GM23248 (cell line): ENCODE measurements around the gene RAB19. TPM values are rescaled to one million over a fixed set of nuclear protein-coding genes. Genes with fewer than 3 reads are reported as not detected.

ENCODE experiments used
- DNase-seq: peaks from one replicate; pipeline ENCODE4 v3.0.0-alpha.2; 2015
- H2AFZ ChIP-seq: fragments of 200-600 bp; sonication (generic); 2 replicates; pipeline ENCODE4 v1.6.1; 2016; ENCODE audit warnings: antibody characterized with exemption
- H3F3A ChIP-seq: fragments of 200-600 bp; sonication (generic); 2 replicates; pipeline ENCODE4 v1.6.1; 2016; ENCODE audit warnings: mild to moderate bottlenecking, antibody characterized with exemption, mixed run types; ENCODE audit not compliant: insufficient read depth
- H3K27ac ChIP-seq: fragments of 200-600 bp; sonication (generic); 2 replicates; pipeline ENCODE4 v1.5.1; 2016; ENCODE audit warnings: mild to moderate bottlenecking
- H3K27me3 ChIP-seq: fragments of 200-600 bp; sonication (generic); replicated peaks from 2 replicates; pipeline ENCODE4 v1.6.1; 2016; ENCODE audit warnings: mild to moderate bottlenecking; ENCODE audit not compliant: insufficient read depth
- H3K36me3 ChIP-seq: fragments of 200-600 bp; sonication (generic); 2 replicates; pipeline ENCODE4 v1.6.1; 2016; ENCODE audit warnings: low read depth, mild to moderate bottlenecking
- H3K4me1 ChIP-seq: fragments of 200-600 bp; sonication (generic); 2 replicates; pipeline ENCODE4 v1.6.1; 2016; ENCODE audit warnings: mild to moderate bottlenecking; ENCODE audit not compliant: insufficient read depth
- H3K4me2 ChIP-seq: fragments of 200-600 bp; sonication (generic); one replicate; pipeline ENCODE4 v1.6.1; 2016; ENCODE audit warnings: mild to moderate bottlenecking; ENCODE audit not compliant: unreplicated experiment
- H3K4me3 ChIP-seq: fragments of 200-600 bp; sonication (generic); 2 replicates; pipeline ENCODE4 v1.5.1; 2016; ENCODE audit warnings: mild to moderate bottlenecking
- H3K79me2 ChIP-seq: fragments of 200-600 bp; sonication (generic); 2 replicates; pipeline ENCODE4 v1.6.1; 2016; ENCODE audit warnings: mild to moderate bottlenecking; ENCODE audit not compliant: insufficient read depth
- H3K9ac ChIP-seq: fragments of 200-600 bp; sonication (generic); 2 replicates; pipeline ENCODE4 v1.6.1; 2016; ENCODE audit warnings: mild to moderate bottlenecking
- H3K9me2 ChIP-seq: fragments of 200-600 bp; sonication (generic); 2 replicates; pipeline ENCODE4 v1.6.1; 2016; ENCODE audit warnings: mixed run types, mild to moderate bottlenecking, moderate library complexity; ENCODE audit not compliant: insufficient read depth
- H3K9me3 ChIP-seq: fragments of 200-600 bp; sonication (generic); one replicate; pipeline ENCODE4 v1.6.1; 2017; ENCODE audit warnings: low read depth
- H4K20me1 ChIP-seq: fragments of 200-600 bp; sonication (generic); 2 replicates; pipeline ENCODE4 v1.6.0; 2016; ENCODE audit not compliant: insufficient read depth
- EZH2 ChIP-seq: fragments of 200-600 bp; sonication (generic); IDR thresholded peaks from 2 replicates; pipeline ENCODE4 v1.6.1; 2018; ENCODE audit warnings: antibody characterized with exemption, mild to moderate bottlenecking; ENCODE audit not compliant: insufficient read depth, poor library complexity, severe bottlenecking
- EZH2phosphoT487 ChIP-seq: fragments of 200-600 bp; sonication (generic); IDR thresholded peaks from 2 replicates; pipeline ENCODE4 v1.6.1; 2018; ENCODE audit warnings: antibody characterized with exemption, moderate library complexity, mild to moderate bottlenecking, low read depth; ENCODE audit not compliant: insufficient read depth
- WGBS, 2 experiments: methylation state at CpG; one replicate each; pipeline ENCODE4 v1.1.6; 2015 to 2017; ENCODE audit warnings: low lambda C conversion rate in 2 of 2, low coverage in 1 of 2; ENCODE audit errors: missing lambda C conversion rate in 2 of 2; 5-methylcytosine and 5-hydroxymethylcytosine counted together
- in situ Hi-C: fragments of 300-500 bp; cut with MboI; formaldehyde crosslinking; loops from 2 replicates; pipeline ENCODE4 v1.15.0; 2020
- polyA plus RNA-seq: library from polyadenylated mRNA; unstranded; fragments of >200 nt; fragmentation: Nextera tagmentation; extraction: Ambion mirVana; gene quantifications from 2 replicates; pipeline ENCODE4 v1.2.1, GENCODE V29; 2016
- total RNA-seq: library from RNA; depleted of rRNA; stranded (reverse); fragments of >200 nt; shearing (Covaris generic); gene quantifications from 2 replicates; pipeline ENCODE4 v1.2.3, GENCODE V29; 2014

The RAB19 gene
- total and polyA plus RNA-seq, 2 experiments from 2014 or later: not detected

GRCh38 chr7:140455743-140456142 is 51.9 kb downstream of the RAB19 start:
- H3K4me1 ChIP-seq: no peaks in the 10 kb centered on the region
- DNase-seq: no peak
- H3K36me3 ChIP-seq: peaks cover 28% of the 10 kb centered on the region
- TF ChIP-seq EZH2 (no peak), EZH2phosphoT487 (no peak)
- H3K9ac ChIP-seq: no peak overlapping the region
- no peaks in the 10 kb centered on the region for H3K9me2 ChIP-seq
- no peak overlapping the region for H3K27ac ChIP-seq
- H3F3A ChIP-seq: no peaks in the 10 kb centered on the region
- H2AFZ ChIP-seq: no peak overlapping the region
- in situ Hi-C loops: no loop called here
- no peaks in the 10 kb centered on the region for H3K9me3 ChIP-seq
- H3K4me3 ChIP-seq: no peak overlapping the region
- no peak overlapping the region for H3K4me2 ChIP-seq
- WGBS, 2 experiments: 39 to 43% methylated on average over 4 of the region's 4 CpGs
- no peaks in the 10 kb centered on the region for H3K27me3 ChIP-seq
- no peaks in the 10 kb centered on the region for H4K20me1 ChIP-seq
- peaks cover 35% of the 10 kb centered on the region for H3K79me2 ChIP-seq

- H3K4me3 ChIP-seq: no peak overlapping the region
- in situ Hi-C loops: no loop called here
- H3K4me2 ChIP-seq: no peak overlapping the region
- no peaks in the 10 kb centered on the region for H3K4me1 ChIP-seq
- no peaks in the 10 kb centered on the region for H3K9me2 ChIP-seq
- no peak overlapping the region for H3K27ac ChIP-seq
- no peaks in the 10 kb centered on the region for H4K20me1 ChIP-seq
- no peaks in the 10 kb centered on the region for H3K27me3 ChIP-seq
- no peak overlapping the region for H3K9ac ChIP-seq
- peaks cover 28% of the 10 kb centered on the region for H3K36me3 ChIP-seq
- peaks cover 43% of the 10 kb centered on the region for H3K79me2 ChIP-seq
- H2AFZ ChIP-seq: no peak overlapping the region
- H3F3A ChIP-seq: no peaks in the 10 kb centered on the region
- DNase-seq: no peak
- TF ChIP-seq EZH2phosphoT487: no peak
- no peak for TF ChIP-seq EZH2
- H3K9me3 ChIP-seq: no peaks in the 10 kb centered on the region
- 94 to 96% methylated on average over 9 of the region's 9 CpGs for whole genome bisulfite sequencing, 2 experiments
Observed at GRCh38 chr7:140456551-140457051, 52.7 kb downstream of the RAB19 start.

GRCh38 chr7:140458201-140458600 is 54.3 kb downstream of the RAB19 start:
- H3K27ac ChIP-seq: no peak overlapping the region
- H3K4me1 ChIP-seq: no peaks in the 10 kb centered on the region
- H3K27me3 ChIP-seq: no peaks in the 10 kb centered on the region
- no peak for DNase-seq
- no peak overlapping the region for H3K9ac ChIP-seq
- no peaks in the 10 kb centered on the region for H3K9me3 ChIP-seq
- no peaks in the 10 kb centered on the region for H4K20me1 ChIP-seq
- H3K4me2 ChIP-seq: no peak overlapping the region
- peaks cover 28% of the 10 kb centered on the region for H3K36me3 ChIP-seq
- TF ChIP-seq EZH2phosphoT487 (no peak), EZH2 (no peak)
- in situ Hi-C loops: no loop called here
- WGBS, 2 experiments: 66 to 71% methylated on average over 3 of the region's 3 CpGs
- peaks cover 48% of the 10 kb centered on the region for H3K79me2 ChIP-seq
- no peaks in the 10 kb centered on the region for H3K9me2 ChIP-seq
- no peaks in the 10 kb centered on the region for H3F3A ChIP-seq
- H3K4me3 ChIP-seq: no peak overlapping the region
- H2AFZ ChIP-seq: no peak overlapping the region

GRCh38 chr7:140458916-140459315 is 55.1 kb downstream of the RAB19 start:
- 90 to 91% methylated on average over 8 of the region's 8 CpGs for WGBS, 2 experiments
- TF ChIP-seq EZH2phosphoT487 (no peak), EZH2 (no peak)
- no peak for DNase-seq

GRCh38 chr7:140463111-140463510 is 59.3 kb downstream of the RAB19 start:
- in situ Hi-C loops: no loop called here
- no peaks in the 10 kb centered on the region for H3K4me1 ChIP-seq
- no peak overlapping the region for H3K4me3 ChIP-seq
- peaks cover 23% of the 10 kb centered on the region; the same call in 1 of the 2 replicates for H3K36me3 ChIP-seq
- H3K9me3 ChIP-seq: no peaks in the 10 kb centered on the region
- H3K9me2 ChIP-seq: no peaks in the 10 kb centered on the region
- no peak overlapping the region for H2AFZ ChIP-seq
- H3K27me3 ChIP-seq: no peaks in the 10 kb centered on the region
- 98 to 100% methylated on average over 2 of the region's 2 CpGs for WGBS, 2 experiments
- DNase-seq: no peak
- no peak overlapping the region for H3K9ac ChIP-seq
- no peak for TF ChIP-seq EZH2
- TF ChIP-seq EZH2phosphoT487: no peak
- no peaks in the 10 kb centered on the region for H4K20me1 ChIP-seq
- no peak overlapping the region for H3K4me2 ChIP-seq
- no peak overlapping the region for H3K27ac ChIP-seq
- H3F3A ChIP-seq: no peaks in the 10 kb centered on the region
- peaks cover 75% of the 10 kb centered on the region for H3K79me2 ChIP-seq

More at GRCh38 chr7:140458916-140459315, 55.1 kb downstream of the RAB19 start:
- H3K79me2 ChIP-seq: peaks cover 55% of the 10 kb centered on the region
- no peaks in the 10 kb centered on the region for H3F3A ChIP-seq
- no peak overlapping the region for H3K4me3 ChIP-seq
- no peak overlapping the region for H3K9ac ChIP-seq
- peaks cover 28% of the 10 kb centered on the region for H3K36me3 ChIP-seq
- no peaks in the 10 kb centered on the region for H3K4me1 ChIP-seq
- no peaks in the 10 kb centered on the region for H3K9me2 ChIP-seq
- no peak overlapping the region for H3K4me2 ChIP-seq
- H2AFZ ChIP-seq: no peak overlapping the region
- H3K27me3 ChIP-seq: no peaks in the 10 kb centered on the region
- in situ Hi-C loops: no loop called here
- H3K27ac ChIP-seq: no peak overlapping the region
- no peaks in the 10 kb centered on the region for H4K20me1 ChIP-seq
- H3K9me3 ChIP-seq: no peaks in the 10 kb centered on the region
